Ascending aorta (tissue), 2 donors: ENCODE data around the gene PDS5B. TPM values are rescaled to one million over a fixed set of nuclear protein-coding genes. Genes with fewer than 3 reads are reported as not detected.

Experiments
- DNase-seq, 2 donors: peaks; one replicate each; pipeline ENCODE4 v3.0.0-alpha.2; 2019; ENCODE audit warnings: low spot score in 2 of 2
- H3K27ac ChIP-seq, 2 donors: fragments of 200-600 bp; sonication (generic); one replicate each; pipeline ENCODE4 v1.5.1; 2016 to 2017; ENCODE audit warnings: mild to moderate bottlenecking in 1 of 2
- H3K27me3 ChIP-seq: fragments of 200-600 bp; sonication (generic); one replicate; pipeline ENCODE4 v1.5.1; 2017
- H3K36me3 ChIP-seq, 2 donors: fragments of 200-600 bp; sonication (generic); one replicate each; pipeline ENCODE4 v1.5.1; 2016
- H3K4me1 ChIP-seq, 2 donors: fragments of 200-600 bp; sonication (generic); one replicate each; pipeline ENCODE4 v1.5.1; 2016 to 2017; ENCODE audit warnings: mild to moderate bottlenecking in 1 of 2
- H3K4me3 ChIP-seq, 2 donors: fragments of 200-600 bp; sonication (generic); one replicate each; pipeline ENCODE4 v1.5.1; 2016 to 2017; ENCODE audit warnings: mild to moderate bottlenecking in 1 of 2
- H3K9me3 ChIP-seq, 2 donors: fragments of 200-600 bp; sonication (generic); one replicate each; pipeline ENCODE4 v1.5.1; 2016
- intact Hi-C: fragments of 100-400 bp; cut with DNase I; formaldehyde crosslinking; loops from one replicate; pipeline ENCODE4 v1.15.1; 2023
- total RNA-seq: library from RNA; depleted of rRNA; stranded (reverse); fragments of >200 nt; gene quantifications from one replicate; pipeline ENCODE4 v1.1.0, GENCODE V29; 2016
- TF ChIP-seq, protein P1 (sequence below), 3 experiments: fragments of 200-600 bp in 2 of 3; fragments of 450-650 bp in 1 of 3; sonication (generic) in 2 of 3; IDR thresholded peaks; one replicate each; pipeline ENCODE4 v1.5.1; 2016 to 2019; ENCODE audit warnings: antibody characterized with exemption in 3 of 3, mild to moderate bottlenecking in 1 of 3, moderate library complexity in 1 of 3

PDS5B gene, protein sequence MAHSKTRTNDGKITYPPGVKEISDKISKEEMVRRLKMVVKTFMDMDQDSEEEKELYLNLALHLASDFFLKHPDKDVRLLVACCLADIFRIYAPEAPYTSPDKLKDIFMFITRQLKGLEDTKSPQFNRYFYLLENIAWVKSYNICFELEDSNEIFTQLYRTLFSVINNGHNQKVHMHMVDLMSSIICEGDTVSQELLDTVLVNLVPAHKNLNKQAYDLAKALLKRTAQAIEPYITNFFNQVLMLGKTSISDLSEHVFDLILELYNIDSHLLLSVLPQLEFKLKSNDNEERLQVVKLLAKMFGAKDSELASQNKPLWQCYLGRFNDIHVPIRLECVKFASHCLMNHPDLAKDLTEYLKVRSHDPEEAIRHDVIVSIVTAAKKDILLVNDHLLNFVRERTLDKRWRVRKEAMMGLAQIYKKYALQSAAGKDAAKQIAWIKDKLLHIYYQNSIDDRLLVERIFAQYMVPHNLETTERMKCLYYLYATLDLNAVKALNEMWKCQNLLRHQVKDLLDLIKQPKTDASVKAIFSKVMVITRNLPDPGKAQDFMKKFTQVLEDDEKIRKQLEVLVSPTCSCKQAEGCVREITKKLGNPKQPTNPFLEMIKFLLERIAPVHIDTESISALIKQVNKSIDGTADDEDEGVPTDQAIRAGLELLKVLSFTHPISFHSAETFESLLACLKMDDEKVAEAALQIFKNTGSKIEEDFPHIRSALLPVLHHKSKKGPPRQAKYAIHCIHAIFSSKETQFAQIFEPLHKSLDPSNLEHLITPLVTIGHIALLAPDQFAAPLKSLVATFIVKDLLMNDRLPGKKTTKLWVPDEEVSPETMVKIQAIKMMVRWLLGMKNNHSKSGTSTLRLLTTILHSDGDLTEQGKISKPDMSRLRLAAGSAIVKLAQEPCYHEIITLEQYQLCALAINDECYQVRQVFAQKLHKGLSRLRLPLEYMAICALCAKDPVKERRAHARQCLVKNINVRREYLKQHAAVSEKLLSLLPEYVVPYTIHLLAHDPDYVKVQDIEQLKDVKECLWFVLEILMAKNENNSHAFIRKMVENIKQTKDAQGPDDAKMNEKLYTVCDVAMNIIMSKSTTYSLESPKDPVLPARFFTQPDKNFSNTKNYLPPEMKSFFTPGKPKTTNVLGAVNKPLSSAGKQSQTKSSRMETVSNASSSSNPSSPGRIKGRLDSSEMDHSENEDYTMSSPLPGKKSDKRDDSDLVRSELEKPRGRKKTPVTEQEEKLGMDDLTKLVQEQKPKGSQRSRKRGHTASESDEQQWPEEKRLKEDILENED (N-terminal part only)
- 31.0 TPM for total RNA-seq

DNA sequence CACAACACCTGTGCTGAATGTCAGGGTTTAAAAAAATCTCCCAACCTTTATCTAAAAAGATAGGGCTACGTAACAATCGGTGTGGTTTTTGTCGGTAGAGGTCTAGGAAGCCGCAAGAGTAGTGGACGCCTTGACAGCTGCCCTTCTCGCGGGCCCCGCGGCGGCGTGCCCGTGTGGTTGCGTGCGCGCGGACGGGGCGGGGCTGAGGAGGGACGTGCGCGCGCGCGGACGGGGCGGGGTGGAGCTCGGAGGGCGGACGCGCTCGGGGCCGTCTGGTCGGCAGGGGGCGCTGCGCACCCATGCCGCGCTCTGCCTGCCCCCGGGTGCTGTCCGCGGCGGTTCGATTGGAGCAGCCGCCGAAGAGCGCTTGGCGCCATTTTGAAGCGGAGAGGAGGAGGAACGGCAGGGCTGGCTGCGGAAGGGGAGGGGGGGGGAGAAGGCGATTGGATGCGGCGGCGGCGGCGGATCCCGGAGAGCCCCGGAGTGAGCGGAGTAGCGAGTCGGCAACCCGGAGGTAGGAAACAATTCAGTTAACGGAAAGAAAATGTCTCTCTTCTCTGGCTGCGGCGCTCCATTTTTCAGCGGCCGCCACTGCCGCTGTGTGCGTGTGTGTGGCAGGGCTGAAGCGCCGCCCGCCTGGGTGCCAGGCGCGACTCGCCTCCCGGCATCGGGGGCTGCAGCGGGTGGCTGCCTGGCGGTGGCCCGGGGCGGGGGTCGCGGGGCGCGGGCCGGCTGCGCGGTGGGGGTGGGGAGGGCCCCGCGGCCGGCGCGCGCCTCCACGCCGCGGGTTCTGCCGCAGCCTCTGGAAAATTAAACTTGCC, at the start of gene PDS5B:
TSS of gene PDS5B (plus strand) at position 373 of the 821 bp plus-strand sequence. CDS start 62,321 bp downstream, outside the sequence.
- Histone ChIP-seq H3K9me3 (no peaks in the 10 kb centered on the region), H3K4me3 (peak within 1 kb of the TSS; percentile 88 to 96), H3K27ac (peak within 1 kb of the TSS; percentile 86 to 98), H3K36me3 (no peaks in the 10 kb centered on the region), H3K27me3 (no peaks in the 10 kb centered on the region), H3K4me1 (peaks cover 0 to 18% of the 10 kb centered on the region in 2 donors)
- DNase-seq, result peak; percentile 77 to 97
- intact Hi-C loops, result loop anchor here (1.0 to 10.0 kb wide), 7 partner anchors 47 to 1136 kb away; partner anchors contain the start of genes N4BP2L1 and N4BP2L2
- TF ChIP-seq, protein P1, sequence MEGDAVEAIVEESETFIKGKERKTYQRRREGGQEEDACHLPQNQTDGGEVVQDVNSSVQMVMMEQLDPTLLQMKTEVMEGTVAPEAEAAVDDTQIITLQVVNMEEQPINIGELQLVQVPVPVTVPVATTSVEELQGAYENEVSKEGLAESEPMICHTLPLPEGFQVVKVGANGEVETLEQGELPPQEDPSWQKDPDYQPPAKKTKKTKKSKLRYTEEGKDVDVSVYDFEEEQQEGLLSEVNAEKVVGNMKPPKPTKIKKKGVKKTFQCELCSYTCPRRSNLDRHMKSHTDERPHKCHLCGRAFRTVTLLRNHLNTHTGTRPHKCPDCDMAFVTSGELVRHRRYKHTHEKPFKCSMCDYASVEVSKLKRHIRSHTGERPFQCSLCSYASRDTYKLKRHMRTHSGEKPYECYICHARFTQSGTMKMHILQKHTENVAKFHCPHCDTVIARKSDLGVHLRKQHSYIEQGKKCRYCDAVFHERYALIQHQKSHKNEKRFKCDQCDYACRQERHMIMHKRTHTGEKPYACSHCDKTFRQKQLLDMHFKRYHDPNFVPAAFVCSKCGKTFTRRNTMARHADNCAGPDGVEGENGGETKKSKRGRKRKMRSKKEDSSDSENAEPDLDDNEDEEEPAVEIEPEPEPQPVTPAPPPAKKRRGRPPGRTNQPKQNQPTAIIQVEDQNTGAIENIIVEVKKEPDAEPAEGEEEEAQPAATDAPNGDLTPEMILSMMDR (IDR thresholded peaks at IDR 0.05), result peak; percentile 57 to 99 (median 69)

DNA sequence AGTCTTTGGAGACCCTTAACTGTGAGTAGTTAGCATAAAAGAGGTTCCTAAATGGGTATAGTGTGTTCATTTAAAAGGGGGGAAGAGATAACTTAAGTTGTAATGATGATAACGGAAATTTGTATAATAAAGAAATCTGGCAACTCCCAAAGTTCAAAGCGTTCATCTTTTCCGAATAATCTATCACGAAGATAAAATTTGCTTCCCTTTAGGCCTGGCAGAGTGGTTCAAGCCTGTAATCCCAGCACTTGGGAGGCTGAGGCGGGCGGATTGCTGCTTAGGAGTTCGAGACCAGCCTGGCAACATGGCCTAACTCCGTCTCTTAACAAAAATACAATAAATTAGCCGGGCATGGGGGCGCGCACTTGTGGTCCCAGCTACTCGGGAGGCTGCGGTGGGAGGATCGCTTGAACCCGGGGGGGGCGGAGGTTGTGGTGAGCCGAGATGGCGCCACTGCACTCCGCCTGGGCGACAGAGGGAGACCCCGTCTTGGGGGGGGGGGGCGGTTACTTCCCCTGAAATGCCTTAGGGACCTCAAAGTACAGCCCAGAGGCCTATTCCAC, 48.6 kb upstream of the PDS5B start:
- intact Hi-C loops, result loop anchor here (1.0 to 5.0 kb wide), 5 partner anchors 49 to 1005 kb away; partner anchors contain the start of genes BRCA2, N4BP2L1, PDS5B and ZAR1L
- Histone ChIP-seq H3K36me3 (peaks cover 8 to 12% of the 10 kb centered on the region in 2 donors), H3K4me3 (peak overlapping the region; percentile 76 to 83), H3K27ac (peak overlapping the region; percentile 81 to 93), H3K27me3 (no peaks in the 10 kb centered on the region), H3K9me3 (no peaks in the 10 kb centered on the region), H3K4me1 (peaks cover 3 to 25% of the 10 kb centered on the region in 2 donors)
- TF ChIP-seq, protein P1 (IDR thresholded peaks at IDR 0.05), result no peak
- DNase-seq, result no peak

DNA sequence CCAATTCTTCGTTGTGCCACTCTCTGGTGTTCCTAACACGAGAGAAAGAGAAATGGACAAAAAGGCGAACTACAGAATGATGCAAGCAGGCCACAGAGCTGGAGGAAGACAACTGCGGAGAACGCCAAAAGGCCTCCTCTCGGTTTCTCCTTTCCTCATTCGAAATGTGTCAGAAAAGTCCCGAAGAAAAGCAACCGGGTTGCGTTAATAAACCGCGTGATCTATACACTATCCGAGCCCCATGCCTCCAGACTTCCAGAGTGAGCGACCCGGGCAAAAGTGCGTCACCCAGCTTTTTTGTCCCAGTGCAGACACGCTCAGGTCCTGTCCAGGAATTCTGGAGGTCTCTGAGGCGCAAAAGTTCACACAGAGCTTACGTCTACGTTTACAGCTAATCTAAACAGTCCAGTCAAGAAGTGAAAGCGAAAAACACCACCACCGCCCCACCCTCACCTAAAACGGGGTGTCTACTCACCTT, 48.1 kb upstream of the PDS5B start:
- intact Hi-C loops, result loop anchor here (1.0 to 5.0 kb wide), 5 partner anchors 49 to 1004 kb away; partner anchors contain the start of genes BRCA2, N4BP2L1, PDS5B and ZAR1L
- Histone ChIP-seq H3K27ac (peak overlapping the region; percentile 81 to 93), H3K4me1 (peaks cover 3 to 24% of the 10 kb centered on the region in 2 donors), H3K4me3 (peak overlapping the region; percentile 76 to 83), H3K9me3 (no peaks in the 10 kb centered on the region), H3K27me3 (no peaks in the 10 kb centered on the region), H3K36me3 (peaks cover 8 to 12% of the 10 kb centered on the region in 2 donors)
- TF ChIP-seq, protein P1 (IDR thresholded peaks at IDR 0.05), result no peak
- DNase-seq, result peak in 1 of 2 donors; percentile 71

DNA sequence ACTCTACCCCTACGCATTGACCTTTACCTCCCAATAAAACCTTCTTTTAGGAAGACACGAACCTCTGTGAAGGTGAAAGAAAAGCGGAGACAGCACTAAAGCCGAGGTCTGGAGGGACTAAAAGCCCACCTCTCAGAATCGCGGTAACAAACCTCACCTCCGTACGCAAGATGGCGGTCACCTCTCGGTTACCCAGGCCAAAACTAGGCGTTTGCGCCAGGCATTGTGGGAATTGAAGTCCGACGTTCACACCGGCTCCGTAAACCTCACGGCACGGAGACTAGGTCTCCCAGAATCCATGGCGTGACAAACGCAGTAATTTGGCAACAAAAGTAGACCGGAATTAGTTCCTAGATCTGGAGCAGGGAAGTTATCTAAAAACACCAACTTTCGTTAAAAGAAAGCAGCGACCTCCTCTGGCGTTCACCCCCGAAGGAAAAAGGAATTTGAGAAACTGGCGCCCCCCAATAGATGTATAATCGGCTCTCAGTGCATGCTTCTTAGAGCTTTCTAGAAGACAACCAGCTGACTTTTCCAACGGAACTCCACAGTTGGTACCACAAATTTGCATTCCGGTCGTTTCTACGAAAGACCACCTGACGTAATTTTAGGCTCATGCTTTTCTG, 47.5 kb upstream of the PDS5B start, which contains the start of gene N4BP2L2:
TSS of gene N4BP2L2 (minus strand) at position 175 of the 626 bp plus-strand sequence. CDS start 1,768 bp downstream, outside the sequence.
- intact Hi-C loops, result loop anchor here (1.0 to 5.0 kb wide), 5 partner anchors 48 to 1004 kb away; partner anchors contain the start of genes BRCA2, N4BP2L1, PDS5B and ZAR1L
- H3K36me3 ChIP-seq, result peaks cover 8 to 12% of the 10 kb centered on the region in 2 donors
- TF ChIP-seq, protein P1 (IDR thresholded peaks at IDR 0.05), result peak; percentile 9 to 37 (median 27)
- peak within 1 kb of the TSS; percentile 76 to 83 for H3K4me3 ChIP-seq
- H3K9me3 ChIP-seq, result no peaks in the 10 kb centered on the region
- H3K4me1 ChIP-seq, result peaks cover 3 to 18% of the 10 kb centered on the region in 2 donors
- peak within 1 kb of the TSS; percentile 81 to 93 for H3K27ac ChIP-seq
- no peaks in the 10 kb centered on the region for H3K27me3 ChIP-seq
- peak; percentile 84 to 97 for DNase-seq
